GM18511 (cell line): ENCODE measurements around the gene SNX20.
A peak's percentile ranks its signal among the peaks of the same experiment; 100 is the strongest.

Experiments
- ATAC-seq: cut with Tn5 transposase; IDR thresholded peaks from one replicate; pipeline ENCODE4 v1.9.1; 2021; ENCODE audit warnings: mild to moderate bottlenecking, moderate library complexity; ENCODE audit not compliant: unreplicated experiment

The SNX20 gene

GRCh38 chr16:50683689-50684374 lies 2.7 kb upstream of the SNX20 start:
- ATAC-seq = peak; percentile 60

DNA sequence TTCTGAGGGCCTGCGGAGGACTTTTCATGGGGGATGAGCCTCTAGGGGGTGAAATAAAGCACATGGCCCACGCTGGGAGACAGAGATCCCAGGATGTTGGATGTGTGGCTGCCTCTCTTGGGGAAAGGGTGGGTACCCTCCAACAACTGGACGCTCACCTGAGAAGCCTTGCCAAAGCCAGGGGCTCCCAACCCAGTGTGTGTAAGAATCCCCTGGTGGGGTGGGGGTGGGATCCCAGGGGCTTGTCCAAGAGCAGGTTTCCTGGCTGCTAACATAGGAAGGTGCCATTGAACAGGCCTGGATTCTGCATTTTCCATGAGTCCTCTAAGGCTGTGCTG lies 587 bp downstream of the SNX20 start:
- ATAC-seq = no peak

GRCh38 chr16:50679676-50680555 lies 1.2 kb downstream of the SNX20 start:
- ATAC-seq = no peak

- ATAC-seq = no peak
Observed at GRCh38 chr16:50679266-50679665, 1.8 kb downstream of the SNX20 start.

DNA sequence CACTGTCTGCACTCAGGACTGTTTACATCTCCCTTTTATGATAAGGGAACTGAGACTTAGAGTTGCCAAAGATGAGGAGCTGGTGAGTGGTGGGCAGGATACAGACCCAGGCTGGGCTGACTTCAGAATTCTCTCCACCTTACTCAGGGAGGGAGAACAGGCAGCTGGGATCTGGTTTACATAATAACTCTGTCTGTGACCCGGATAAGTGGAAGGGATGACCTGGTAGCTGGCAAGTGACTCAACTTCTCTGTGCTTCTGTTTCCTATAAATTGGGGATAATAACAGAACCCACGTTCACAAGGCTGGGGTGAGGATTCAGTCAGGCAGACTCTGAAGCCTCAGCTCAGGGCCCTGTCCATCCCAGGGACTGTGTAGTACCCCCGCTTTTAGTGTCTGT lies 2.6 kb downstream of the SNX20 start:
- no peak for ATAC-seq

DNA sequence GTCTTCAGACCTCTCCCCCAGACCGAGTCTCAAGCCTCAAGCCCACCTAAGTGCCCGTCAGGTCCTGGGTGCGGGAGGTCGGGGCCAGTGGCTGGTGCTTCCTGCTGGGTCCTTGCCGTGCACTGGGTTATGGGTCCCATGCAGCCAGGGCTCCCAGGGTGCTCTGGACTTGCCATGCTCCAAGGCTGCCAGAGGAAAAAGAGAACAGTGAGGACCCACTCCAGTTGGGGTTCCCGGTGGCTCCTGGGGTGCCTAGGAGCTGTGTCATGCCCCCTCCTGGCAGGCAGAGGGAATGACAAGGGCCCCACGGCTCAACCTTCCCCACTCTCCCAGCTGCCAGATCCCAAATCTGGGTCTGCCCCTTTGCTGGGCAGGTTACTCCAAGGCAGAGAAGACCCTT lies 3.8 kb downstream of the SNX20 start:
- ATAC-seq = no peak

DNA sequence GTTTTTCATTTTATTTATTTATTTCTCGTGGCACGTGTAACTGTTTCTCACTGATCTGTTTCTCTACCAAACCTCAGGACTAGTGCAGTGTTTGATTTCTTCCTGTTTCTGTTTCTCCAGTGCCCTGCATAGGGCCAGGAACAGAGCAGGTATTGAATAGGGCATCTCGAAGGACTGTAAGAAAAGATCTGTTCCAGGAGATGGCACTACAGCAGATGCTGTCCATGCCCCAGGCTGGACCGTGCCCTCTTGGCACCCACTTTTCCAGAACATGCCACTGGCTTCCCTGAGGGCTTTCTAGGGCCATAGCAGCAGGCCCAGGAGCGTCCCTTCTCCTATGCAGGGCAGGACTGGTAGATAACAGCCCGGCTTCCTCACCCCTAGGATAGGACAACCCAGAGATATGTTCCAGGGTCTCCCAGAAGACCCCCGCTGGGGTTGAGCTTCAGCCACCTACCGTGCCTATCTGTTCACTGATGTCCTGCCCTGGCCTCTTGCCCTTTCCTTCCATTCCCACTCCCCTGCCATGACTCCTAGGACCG lies 4.4 kb downstream of the SNX20 start:
- no peak for ATAC-seq

GRCh38 chr16:50675686-50676610 lies 5.2 kb downstream of the SNX20 start:
- no peak for ATAC-seq

DNA sequence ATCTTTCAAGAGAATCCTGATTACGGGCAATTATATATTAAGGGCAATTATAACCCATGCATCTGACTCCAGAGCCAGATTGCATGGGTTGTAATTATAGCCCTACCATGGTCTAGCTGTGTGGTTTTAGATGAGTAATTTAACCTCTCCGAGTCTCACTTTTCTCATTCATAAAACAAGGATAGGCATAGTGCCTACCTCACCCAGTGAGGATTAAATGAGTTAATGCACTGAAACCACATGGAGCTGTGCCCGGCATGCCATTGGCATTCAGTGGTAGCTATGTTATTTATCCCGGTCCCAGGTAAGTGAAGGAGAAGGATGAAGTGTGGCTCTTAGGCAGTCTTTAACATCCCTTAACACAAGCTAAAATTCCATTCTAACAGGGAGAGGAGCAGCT lies 6.3 kb downstream of the SNX20 start:
- no peak for ATAC-seq

DNA sequence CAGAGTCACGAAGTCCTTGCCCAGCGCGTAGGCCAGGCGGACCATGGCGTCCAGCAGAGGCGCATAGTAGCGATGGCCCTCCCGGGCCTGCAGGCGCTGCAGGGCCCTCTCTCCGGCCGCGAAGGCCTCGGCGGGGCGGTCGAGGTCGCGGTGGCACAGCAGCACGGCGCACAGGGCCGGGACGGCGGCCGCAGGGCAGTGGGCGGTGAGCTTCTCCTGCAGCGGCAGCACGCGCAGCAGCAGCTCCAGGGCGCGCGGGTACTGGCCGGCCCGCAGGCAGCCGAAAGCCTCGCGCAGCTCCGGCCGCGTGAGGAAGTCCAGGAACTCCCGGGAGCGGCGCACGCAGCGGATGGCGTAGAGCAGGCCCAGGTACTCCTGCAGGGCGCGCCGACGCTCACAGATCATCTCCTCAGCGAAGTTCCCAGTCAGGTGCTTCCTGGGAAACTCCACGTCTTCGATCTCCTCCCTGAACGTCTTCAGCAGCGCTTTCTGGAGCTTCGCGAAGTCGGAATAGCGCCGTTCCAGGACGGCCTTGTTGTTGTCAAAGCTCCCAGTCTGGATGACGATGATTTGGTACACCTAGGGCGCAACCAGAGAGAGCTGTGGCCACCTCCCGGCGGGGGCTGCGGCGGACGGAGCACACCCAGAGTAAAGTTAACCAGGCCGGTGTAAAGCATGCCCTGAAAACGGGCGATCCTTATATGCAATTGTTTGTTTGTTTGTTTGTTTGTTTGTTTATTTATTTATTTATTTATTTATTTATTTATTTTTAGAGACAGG lies 7.4 kb downstream of the SNX20 start:
- no peak for ATAC-seq

GRCh38 chr16:50671644-50672260 lies 9.4 kb downstream of the SNX20 start:
- ATAC-seq = no peak

DNA sequence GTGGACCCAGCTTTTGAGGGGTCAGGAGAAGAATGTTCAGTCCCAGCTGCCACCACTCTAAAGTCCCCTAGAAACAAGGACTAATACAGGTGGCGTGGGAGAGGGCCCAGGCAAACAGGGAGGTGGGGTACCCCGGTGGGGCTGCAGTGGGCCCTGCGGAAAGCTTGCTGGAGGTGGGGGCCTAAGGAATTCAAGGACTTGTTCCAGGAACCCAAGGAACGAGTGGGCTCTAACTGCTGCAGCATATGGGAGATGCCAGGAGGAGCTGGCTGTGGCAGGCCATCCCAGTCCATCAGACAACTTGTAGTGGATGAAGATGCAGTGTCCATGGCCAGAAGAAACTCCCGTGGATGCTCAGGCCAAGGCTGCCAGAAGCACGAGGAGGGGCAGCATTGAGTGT lies 10.6 kb downstream of the SNX20 start:
- no peak for ATAC-seq

DNA sequence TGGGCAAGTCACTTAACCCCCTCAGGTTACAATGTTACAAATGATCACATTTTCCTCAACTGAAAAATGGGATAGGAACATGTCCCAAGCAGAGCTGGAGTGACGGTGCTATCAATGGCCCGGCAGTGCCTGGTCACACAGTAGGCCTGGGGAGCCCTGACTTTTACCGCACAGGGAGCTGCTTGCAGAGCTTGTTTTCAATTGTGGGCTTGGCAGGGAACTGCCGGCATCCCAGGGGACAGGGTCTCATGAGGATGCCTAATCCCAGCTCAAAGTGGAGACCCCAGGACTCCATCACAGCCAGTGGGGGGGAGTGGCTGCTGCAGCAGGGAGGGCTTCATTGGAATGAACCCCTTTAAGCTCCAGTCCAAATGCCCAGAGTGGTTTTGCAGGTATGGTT lies 11.4 kb downstream of the SNX20 start:
- no peak for ATAC-seq

- no peak for ATAC-seq
Observed at GRCh38 chr16:50668368-50669008, 12.6 kb downstream of the SNX20 start.

- ATAC-seq = no peak
Observed at GRCh38 chr16:50667497-50668367, 13.4 kb downstream of the SNX20 start.

DNA sequence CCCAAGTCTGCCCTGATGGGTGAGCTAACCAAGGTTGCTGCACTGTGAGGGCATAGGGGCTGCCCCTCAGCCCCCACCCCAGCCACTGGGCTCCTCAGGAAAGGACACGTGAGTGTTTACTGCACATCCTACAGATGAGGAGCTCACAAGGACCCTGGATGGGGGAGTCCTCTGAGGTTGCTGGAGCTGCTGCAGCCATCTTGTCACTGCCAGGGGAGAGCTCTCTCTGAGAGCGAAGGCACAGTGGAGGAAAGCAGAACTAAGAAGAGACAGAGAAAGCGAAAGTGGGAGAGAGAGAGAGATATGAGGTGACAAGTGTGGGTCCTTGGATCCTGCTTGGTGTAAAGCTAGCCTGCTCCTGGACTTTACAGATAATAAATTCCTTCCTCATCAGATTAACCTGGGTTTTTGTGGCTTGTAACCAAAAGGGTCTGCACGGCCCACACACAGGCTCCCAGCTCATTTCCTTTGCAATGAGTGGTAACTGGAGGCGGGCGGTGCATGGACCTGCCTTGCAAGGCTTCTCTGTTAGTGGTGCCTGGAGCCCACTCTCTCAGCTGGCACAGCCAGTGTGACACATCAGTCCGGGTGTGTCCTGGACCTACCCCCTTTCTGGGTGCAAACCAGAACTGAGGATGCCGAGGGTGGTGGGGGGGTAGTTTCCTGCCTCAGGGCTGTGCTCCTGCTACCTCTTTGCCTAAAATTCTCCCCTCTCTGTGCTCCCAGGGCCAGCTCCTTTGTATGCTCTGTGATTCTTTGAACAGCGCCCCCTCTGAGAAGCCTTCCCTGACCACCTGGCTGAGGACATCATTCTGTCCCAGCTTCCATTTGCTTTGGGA lies 14.2 kb downstream of the SNX20 start:
- peak; percentile 88 for ATAC-seq

DNA sequence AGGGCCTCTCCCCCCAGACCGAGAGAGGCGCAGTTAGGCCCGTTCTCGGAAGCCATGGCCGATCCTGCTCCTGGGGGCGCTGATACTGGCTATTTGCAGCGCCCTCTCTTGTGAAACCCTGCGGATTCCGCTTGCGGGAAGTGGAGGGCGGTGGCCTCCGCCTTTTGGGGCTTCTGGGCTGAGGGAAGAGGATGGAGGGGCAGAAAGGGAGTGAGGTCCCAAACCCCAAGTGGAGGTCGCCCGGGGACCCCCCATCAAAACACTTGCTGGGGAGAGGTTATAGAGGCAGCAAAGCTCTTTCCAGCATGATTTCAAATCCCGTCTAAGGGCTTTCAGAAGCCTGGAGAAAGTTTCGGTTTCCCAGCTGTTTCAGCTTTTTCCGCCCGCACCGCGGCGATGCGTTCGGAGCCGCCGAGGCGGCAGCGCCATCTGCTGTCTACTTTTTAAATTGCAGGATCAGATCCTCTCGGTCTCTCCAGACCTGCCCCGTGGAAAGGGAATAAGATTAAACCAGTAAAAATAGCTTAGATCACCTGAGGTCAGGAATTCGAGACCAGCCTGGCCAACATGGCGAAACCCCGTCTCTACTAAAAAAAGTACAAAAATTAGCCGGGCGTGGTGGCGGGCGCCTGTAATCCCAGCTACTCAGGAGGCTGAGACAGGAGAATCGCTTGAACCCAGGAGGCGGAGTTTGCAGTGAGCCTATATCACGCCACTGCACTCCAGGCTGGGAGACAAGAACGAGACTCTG lies 15.8 kb downstream of the SNX20 start:
- ATAC-seq = peak; percentile 53
